ENCODE results near the gene LYSMD2.

The LYSMD2 gene

DNA sequence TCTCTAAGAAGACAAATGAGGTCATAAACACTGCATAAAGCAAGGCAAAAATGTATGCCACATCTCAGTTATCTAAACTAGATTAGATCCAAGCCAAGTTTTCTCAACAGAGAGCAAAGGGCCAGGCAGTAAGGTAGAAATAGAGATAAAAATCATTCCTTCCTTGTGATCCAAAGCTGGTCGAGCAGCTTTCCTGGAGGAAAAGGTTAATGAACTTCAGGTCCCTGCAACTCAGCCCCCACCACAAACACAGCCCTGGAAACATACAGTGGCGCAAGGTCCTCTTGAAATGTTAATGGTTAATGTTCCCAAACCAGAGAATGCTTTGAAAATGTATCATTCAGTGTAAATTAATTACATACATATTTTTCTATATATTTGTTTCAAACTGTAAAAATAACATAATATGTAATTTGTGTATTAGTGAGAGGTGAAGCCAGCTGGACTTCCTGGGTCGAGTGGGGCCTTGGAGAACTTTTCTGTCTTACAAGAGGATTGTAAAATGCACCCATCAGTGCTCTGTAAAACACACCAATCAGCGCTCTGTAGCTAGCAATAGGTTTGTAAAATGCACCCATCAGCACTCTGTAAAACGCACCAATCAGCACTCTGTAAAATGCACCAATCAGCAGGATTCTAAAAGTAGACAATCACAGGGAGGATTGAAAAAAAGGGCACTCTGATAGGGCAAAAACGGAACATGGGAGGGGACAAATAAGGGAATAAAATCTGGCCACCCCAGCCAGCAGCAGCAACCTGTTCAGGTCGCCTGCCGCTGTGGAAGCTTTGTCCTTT lies 17.1 kb downstream of the LYSMD2 start:
- TF ChIP-seq, protein P1, sequence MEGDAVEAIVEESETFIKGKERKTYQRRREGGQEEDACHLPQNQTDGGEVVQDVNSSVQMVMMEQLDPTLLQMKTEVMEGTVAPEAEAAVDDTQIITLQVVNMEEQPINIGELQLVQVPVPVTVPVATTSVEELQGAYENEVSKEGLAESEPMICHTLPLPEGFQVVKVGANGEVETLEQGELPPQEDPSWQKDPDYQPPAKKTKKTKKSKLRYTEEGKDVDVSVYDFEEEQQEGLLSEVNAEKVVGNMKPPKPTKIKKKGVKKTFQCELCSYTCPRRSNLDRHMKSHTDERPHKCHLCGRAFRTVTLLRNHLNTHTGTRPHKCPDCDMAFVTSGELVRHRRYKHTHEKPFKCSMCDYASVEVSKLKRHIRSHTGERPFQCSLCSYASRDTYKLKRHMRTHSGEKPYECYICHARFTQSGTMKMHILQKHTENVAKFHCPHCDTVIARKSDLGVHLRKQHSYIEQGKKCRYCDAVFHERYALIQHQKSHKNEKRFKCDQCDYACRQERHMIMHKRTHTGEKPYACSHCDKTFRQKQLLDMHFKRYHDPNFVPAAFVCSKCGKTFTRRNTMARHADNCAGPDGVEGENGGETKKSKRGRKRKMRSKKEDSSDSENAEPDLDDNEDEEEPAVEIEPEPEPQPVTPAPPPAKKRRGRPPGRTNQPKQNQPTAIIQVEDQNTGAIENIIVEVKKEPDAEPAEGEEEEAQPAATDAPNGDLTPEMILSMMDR (IDR thresholded peaks at IDR 0.05; ENCODE audit: low read depth, low read length, poor library complexity, severe bottlenecking) = no peak
- TF ChIP-seq EZH2phosphoT487 (IDR thresholded peaks at IDR 0.05; ENCODE audit: borderline replicate concordance, low read length) = no peak
- no peaks in the 10 kb centered on the region for H3K36me3 ChIP-seq (ENCODE audit: control insufficient read depth, low read length)
- H3K79me2 ChIP-seq (ENCODE audit: control insufficient read depth, low read length) = no peaks in the 10 kb centered on the region

DNA sequence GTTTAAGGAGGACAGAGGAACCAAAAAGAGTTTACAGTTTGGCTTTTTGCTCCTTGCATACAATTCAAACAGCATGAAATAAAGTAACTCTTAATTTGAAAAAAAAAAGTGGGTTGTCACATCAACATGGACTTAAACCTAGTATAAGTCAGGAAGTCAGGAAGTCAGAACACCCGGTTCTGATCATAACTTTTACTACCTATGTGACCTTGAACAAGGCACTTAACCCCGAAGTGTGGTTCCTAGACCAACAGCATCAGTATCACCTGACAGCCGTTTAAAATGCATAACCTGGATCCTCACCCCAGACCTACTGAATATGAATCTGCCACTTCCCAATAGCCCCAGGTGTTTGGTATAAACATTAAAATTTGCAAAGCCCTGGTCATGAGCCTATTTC lies 18.7 kb downstream of the LYSMD2 start:
- no peak for TF ChIP-seq EZH2phosphoT487 (IDR thresholded peaks at IDR 0.05; ENCODE audit: borderline replicate concordance, low read length)
- TF ChIP-seq, protein P1 (IDR thresholded peaks at IDR 0.05; ENCODE audit: low read depth, low read length, poor library complexity, severe bottlenecking) = no peak

More for the DNA sequence above, 17.1 kb downstream of the LYSMD2 start:
- H3K4me1 ChIP-seq (ENCODE audit: control insufficient read depth, low read length) = no peaks in the 10 kb centered on the region
- no peaks in the 10 kb centered on the region for H3K9me2 ChIP-seq (replicated peaks; ENCODE audit: control insufficient read depth, low read length)
- no peak overlapping the region for H3K4me2 ChIP-seq (ENCODE audit: low read length)
- no peaks in the 10 kb centered on the region for H4K20me1 ChIP-seq (ENCODE audit: control insufficient read depth, insufficient read depth, low read depth, low read length)
- H3K9me3 ChIP-seq (ENCODE audit: control insufficient read depth, insufficient read depth, low read length) = no peaks in the 10 kb centered on the region
- H3F3A ChIP-seq (ENCODE audit: control insufficient read depth, insufficient read depth) = no peaks in the 10 kb centered on the region
- H3K27ac ChIP-seq (ENCODE audit: low read depth, low read length) = no peak overlapping the region
- no peak overlapping the region for H3K4me3 ChIP-seq (ENCODE audit: low read length)
- H3K27me3 ChIP-seq (ENCODE audit: control insufficient read depth, low read length) = no peaks in the 10 kb centered on the region

DNA sequence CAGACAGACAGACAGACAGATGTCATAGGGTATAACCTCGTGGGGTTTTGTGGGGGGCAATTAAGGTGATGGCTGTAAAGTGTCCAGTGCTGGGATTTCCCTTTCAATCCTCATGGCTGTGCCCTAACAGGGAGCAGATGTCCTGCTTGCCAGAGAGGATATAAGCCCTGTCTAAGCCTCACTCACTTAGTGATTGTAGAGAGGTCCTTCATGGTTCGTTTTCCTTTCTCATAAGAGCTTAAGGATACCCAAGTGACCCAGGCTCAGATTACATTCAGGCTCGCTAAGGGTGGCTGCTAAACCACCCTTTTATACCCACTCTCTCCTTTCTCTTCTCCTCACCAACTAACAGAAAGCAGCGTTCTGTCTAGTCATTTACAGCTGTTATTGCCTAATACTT lies 19.2 kb downstream of the LYSMD2 start:
- Histone ChIP-seq H3K4me2 (ENCODE audit: low read length) (no peak overlapping the region), H4K20me1 (ENCODE audit: control insufficient read depth, insufficient read depth, low read depth, low read length) (no peaks in the 10 kb centered on the region), H3K27ac (ENCODE audit: low read depth, low read length) (no peak overlapping the region), H3K36me3 (ENCODE audit: control insufficient read depth, low read length) (no peaks in the 10 kb centered on the region), H3K4me3 (ENCODE audit: low read length) (no peak overlapping the region), H3K4me1 (ENCODE audit: control insufficient read depth, low read length) (no peaks in the 10 kb centered on the region), H3K27me3 (ENCODE audit: control insufficient read depth, low read length) (no peaks in the 10 kb centered on the region), H3K9me3 (ENCODE audit: control insufficient read depth, insufficient read depth, low read length) (no peaks in the 10 kb centered on the region), H3K79me2 (ENCODE audit: control insufficient read depth, low read length) (no peaks in the 10 kb centered on the region), H3K9me2 (replicated peaks; ENCODE audit: control insufficient read depth, low read length) (no peaks in the 10 kb centered on the region), H3F3A (ENCODE audit: control insufficient read depth, insufficient read depth) (no peaks in the 10 kb centered on the region)
- TF ChIP-seq, protein P1 (IDR thresholded peaks at IDR 0.05; ENCODE audit: low read depth, low read length, poor library complexity, severe bottlenecking) = no peak
- TF ChIP-seq EZH2phosphoT487 (IDR thresholded peaks at IDR 0.05; ENCODE audit: borderline replicate concordance, low read length) = no peak

More for the DNA sequence above, 18.7 kb downstream of the LYSMD2 start:
- H3K79me2 ChIP-seq (ENCODE audit: control insufficient read depth, low read length) = no peaks in the 10 kb centered on the region
- no peak overlapping the region for H3K27ac ChIP-seq (ENCODE audit: low read depth, low read length)
- H3K27me3 ChIP-seq (ENCODE audit: control insufficient read depth, low read length) = no peaks in the 10 kb centered on the region
- no peaks in the 10 kb centered on the region for H3K36me3 ChIP-seq (ENCODE audit: control insufficient read depth, low read length)
- H3K4me1 ChIP-seq (ENCODE audit: control insufficient read depth, low read length) = no peaks in the 10 kb centered on the region
- H3K9me2 ChIP-seq (replicated peaks; ENCODE audit: control insufficient read depth, low read length) = no peaks in the 10 kb centered on the region
- no peak overlapping the region for H3K4me2 ChIP-seq (ENCODE audit: low read length)
- H4K20me1 ChIP-seq (ENCODE audit: control insufficient read depth, insufficient read depth, low read depth, low read length) = no peaks in the 10 kb centered on the region
- no peak overlapping the region for H3K4me3 ChIP-seq (ENCODE audit: low read length)
- no peaks in the 10 kb centered on the region for H3F3A ChIP-seq (ENCODE audit: control insufficient read depth, insufficient read depth)
- no peaks in the 10 kb centered on the region for H3K9me3 ChIP-seq (ENCODE audit: control insufficient read depth, insufficient read depth, low read length)

Data from DOHH2 (cell line).